Raji (cell line): ENCODE results near the gene MTUS2.
A peak's percentile ranks its signal among the peaks of the same experiment; 100 is the strongest.

Experiments used
- POLR2A ChIP-seq: IDR thresholded peaks from 2 replicates; pipeline ENCODE4 v1.6.1; 2011; ENCODE audit warnings: low read depth, low read length, control low read depth; ENCODE audit not compliant: insufficient read depth

Gene MTUS2

DNA sequence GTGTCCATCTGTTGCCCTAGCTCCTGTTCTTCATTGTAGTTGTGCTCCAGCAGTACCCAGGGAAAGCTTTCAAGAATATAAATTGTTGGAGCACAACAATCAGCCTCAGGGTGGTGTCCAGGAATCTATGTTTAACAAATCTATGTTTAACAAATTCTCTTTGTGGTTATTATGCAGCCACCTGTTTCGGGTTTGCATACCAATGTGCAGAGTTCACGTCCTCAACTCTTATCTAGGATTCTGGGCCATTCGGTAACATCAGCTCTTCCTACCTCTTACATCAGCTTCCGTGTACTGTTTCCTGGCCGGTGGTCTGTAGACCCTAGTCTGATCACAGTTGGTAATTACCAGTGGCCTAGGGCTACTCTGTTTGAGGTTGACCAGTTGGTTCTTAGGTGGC lies 17.0 kb downstream of the MTUS2 start:
- TF ChIP-seq POLR2A = no peak

DNA sequence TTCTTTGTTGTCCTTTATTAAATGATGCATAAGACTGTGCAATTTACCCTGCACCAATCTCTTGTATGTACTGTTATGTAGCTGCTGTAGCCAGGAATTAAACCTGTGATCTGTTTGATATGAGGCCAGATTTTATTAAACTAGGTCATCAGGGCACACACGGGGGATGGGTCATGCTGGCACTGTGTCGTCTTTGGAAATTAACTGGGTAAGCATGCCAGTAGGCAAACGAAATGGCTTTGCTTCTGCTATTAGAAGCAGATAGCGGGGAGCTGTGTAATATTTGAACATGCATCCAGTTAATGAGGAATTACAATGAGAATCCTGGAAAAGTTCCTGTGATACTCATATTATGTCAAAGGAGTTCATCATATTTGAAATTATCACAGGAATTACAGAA lies 23.5 kb downstream of the MTUS2 start:
- TF ChIP-seq POLR2A = no peak

DNA sequence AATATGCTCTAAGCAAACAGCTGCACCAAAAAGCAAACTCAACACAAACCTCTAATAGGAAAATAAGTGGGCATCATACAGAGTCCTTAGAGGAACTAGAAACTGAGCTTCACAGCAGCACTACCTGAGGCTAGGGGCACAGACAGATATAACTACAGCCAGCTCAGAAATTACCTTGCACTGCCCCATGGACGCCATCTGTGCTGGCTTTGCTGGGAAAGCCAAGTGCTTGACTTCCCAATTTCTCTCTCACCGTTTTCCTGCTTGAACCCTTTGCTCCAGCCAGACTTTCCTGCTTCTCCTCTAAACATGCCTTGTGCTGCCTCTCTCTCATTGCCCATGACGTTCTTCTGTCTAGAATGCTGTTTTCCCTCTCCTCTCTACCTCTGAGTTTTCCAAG lies 29.3 kb downstream of the MTUS2 start:
- TF ChIP-seq POLR2A = 0 out of 2 replicates have a peak, but pooled peaks have one; percentile 12

DNA sequence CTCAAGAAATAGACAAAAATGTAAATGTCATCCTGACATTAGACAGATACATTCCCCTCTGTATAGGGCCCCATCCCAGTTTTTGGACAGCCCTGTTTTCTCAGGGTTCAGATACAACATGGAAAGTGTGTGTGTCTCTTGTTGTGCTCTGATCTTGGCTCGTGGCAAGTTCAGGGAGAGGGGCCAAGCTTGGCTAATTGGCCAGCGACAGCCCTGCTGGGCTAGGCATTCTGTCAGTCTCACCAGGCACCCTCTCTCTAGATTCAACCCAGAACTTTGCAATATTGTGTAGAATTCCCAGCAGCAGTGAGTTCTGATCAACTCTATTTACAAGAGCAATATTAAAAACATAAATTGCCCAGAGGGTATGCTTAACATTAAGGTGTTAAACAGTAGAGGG lies 30.1 kb downstream of the MTUS2 start:
- TF ChIP-seq POLR2A = no peak

DNA sequence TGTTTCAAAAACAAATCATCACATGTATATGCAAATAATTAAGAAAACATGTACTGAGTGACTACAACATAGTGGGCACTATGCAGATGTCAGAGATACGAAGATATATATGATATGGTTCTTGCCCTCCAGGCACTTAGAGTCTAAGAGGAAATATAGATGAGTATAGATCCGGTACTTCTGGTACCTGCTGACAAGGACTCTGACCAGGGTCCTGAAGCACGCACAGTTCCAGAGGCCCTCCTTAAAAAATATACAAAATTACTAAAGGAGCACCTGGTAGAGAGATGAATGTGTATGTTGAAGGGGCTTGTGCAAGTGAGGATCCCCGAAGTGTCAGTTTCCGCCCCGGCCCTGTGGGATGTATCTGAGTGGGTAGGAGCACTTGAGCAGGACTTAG lies 31.3 kb downstream of the MTUS2 start:
- TF ChIP-seq POLR2A = no peak

DNA sequence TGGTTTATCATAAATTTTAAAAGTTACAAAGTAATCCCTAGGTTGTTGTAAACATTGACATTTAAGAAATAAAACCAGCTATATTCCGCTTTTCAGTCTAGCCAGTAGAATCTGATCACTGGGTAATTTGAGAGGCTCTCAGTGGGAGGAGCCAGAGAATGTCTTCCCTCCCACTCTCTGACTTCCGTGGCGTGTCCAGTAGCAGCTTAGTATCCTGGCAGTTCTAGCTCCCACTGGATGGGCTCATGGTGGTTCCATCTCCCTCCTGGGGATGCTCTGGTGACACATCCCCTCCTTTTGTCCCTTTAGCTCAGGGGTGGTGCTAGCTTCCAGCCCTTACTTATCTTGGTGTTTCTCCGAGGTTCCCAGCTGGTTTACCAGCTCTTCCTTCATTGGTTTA lies 34.5 kb downstream of the MTUS2 start:
- TF ChIP-seq POLR2A = no peak

DNA sequence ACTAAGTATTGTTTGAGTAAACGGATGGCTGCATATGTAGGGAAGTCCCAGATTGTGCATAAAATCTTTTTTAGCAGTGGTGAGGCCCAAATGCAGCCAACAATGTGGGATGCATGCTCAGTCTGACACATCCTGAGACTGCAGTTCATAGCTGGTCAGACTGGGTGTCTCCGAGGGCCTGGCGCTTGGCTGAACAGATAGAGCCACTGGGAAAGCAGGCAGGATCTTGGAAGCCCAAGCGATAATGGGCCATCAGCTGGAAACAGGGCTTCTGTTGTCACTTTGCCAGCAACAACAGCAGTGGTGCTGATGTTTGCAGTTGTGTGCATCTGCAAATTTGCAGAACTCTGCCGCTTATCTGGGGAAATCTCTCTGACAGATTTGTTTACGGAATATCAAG lies 36.1 kb downstream of the MTUS2 start:
- no peak for TF ChIP-seq POLR2A

DNA sequence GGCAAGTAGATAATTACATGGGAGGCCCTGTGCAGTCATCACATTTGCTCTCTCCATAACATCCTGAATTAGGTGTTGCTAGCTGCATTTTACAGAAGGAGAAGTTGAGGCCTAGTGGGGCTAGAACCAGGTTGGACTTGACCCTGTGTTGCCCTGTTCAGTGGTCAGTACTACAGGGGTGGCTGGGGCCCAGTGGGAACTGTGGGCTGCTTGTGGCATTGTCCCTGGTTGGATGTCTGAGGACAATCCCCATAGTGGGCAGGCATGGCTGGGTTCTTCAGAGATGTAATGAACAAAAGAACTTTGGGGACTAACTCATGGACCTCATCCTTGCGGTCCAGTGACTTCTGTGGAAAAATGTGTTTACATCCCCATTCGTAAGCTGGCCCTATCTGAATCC lies 38.9 kb downstream of the MTUS2 start:
- TF ChIP-seq POLR2A = no peak

DNA sequence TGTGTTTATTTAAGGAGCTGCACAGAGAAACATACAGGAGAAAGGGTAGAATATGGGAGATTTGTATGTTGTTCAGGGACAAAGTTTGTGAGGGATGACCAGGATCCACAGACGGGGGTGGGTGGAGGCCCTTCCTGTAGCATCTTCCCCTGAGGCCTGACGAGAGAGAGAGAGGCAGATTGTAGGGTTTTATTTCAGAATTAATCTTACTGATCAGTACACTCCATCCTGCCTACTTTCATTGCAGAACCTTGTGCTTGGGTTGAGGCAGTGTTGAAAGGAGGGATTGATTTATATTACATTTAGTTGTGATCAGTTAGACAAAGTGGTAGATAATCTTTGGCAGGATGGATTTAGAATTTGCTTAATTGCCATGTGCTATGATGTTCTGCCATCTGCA lies 39.6 kb downstream of the MTUS2 start:
- TF ChIP-seq POLR2A = no peak

DNA sequence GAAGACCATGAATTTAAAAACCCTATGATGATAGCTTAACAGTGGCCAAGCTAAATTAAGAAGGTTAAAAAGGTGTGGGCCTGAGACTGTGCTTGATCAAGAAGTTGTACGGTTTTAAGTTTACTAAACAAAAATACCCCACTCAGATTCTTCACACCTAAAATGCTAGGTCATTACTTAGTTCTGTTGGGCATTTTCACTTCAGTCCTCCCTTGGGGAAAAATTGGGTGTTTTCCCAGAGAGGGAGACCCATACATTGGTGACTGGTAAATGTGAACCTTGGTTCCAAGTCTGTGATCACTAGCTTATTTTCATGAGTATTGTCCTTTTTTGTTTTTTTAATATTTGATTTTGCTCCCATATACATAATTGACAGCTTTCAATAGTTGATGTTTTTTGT lies 44.4 kb downstream of the MTUS2 start:
- no peak for TF ChIP-seq POLR2A

DNA sequence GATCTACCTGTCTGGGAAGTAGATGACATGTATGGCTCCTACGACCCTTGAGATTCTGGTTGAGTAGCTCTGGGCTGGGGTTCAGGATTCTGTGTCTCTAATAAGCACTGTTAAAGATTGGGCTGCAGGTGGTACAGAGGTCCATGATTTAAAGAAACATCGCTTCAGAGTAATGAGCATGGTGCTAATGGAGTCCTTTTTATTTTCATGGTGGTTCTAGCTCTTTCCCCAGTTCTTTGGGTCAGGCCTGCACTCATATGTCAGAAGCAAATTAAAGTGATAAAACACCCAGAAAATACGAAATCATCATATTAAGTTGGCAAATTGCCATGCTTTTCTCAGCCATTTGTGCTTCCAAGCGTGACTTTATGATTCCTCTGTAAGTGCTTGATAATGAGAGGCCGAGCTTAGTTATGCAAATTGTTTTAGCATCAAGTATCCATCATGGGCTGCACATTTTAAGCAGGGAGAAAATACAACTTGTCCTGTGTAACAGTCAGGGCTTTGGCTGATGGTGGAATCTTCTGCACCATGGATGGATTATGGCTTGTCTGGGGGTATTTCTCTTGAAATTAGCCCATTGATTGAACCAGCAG lies 45.1 kb downstream of the MTUS2 start:
- TF ChIP-seq POLR2A = no peak

DNA sequence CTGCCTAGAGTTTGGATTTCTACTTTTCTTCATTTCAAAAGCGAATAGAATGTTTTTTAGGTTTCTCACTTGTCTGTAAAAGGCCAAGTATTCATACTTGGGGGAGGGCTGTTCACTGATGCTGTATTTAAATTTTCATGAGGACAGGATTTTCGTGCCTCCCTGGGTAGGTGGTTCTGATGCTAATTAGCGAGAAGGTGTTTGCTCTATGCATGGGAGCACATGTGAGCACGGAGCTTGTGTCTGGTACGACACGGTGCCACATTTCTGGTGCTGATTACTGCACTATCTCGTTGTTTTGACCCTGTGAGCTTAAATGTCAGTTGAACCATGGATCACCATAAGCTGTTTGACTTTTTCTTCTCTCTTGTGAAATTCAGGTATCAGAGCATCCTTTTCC lies 45.8 kb downstream of the MTUS2 start:
- no peak for TF ChIP-seq POLR2A

DNA sequence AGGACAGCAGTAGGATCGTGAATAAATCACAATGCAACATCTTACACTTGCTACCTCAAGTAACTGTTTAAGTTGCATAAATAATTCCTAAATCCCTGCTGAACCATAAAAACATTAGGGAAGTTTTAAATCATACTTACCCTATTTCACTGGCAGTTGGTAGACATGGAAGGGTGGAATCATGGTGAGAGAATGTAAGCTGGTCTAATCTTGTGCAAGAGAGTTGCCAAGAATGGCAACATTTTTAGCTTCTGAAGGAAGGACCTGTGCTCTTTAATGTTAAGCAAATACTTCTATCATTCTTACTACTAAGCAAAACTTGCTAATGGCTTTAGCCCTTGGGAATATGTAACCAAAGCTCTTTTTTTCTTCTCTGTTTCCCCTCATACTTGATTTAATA lies 46.8 kb downstream of the MTUS2 start:
- TF ChIP-seq POLR2A = no peak

DNA sequence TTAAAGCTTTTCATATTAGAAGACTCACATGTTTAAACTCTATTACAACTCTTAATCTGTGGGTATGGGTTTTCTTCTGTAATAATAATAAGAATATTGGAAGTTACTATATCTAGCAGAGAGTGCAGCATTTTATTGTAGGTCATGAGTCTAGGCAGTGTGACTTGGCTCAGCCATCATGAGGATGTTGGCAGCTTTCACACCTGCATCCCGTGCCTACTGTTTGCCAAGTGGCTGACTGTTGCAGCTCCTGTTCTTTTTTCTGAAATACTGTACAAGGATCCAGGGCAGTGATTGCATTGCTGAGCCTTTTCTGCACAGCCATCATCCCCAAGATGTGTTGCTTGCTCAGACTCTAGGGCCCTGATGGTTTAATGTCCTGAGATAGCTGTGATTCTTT lies 47.4 kb downstream of the MTUS2 start:
- TF ChIP-seq POLR2A = no peak

DNA sequence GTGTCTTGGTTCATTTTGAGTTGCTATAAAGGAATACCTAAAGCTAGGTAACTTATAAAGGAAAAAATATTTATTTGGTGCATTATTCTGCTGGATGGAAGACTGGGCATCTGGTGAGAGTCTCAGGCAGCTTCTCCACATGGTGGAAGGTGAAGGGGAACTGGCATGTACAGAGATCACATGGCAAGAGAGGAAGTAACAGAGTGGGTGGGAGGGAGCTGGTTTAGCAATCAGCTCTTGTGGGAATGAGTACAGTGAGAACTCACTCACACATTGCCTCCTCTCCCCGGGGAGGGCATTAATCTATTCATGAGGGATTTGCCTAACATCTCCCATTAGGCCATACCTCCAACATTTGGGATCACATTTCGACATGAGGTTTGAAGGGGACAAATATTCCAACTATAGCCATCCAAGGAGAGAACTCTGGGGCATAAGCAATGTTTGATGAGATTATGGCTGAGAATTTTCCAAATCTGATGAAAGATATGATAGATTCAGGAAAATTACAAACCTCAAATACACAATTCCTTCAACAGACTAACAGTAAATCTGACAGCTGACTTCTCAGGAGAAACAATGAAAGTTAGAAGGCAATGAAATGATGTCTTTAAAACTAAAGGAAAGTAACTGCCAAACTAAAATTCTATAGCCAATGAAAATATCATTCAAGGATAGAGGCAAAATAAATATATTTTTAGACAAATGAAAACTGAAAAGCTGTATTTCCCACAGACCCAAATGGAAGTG lies 52.5 kb downstream of the MTUS2 start:
- no peak for TF ChIP-seq POLR2A

DNA sequence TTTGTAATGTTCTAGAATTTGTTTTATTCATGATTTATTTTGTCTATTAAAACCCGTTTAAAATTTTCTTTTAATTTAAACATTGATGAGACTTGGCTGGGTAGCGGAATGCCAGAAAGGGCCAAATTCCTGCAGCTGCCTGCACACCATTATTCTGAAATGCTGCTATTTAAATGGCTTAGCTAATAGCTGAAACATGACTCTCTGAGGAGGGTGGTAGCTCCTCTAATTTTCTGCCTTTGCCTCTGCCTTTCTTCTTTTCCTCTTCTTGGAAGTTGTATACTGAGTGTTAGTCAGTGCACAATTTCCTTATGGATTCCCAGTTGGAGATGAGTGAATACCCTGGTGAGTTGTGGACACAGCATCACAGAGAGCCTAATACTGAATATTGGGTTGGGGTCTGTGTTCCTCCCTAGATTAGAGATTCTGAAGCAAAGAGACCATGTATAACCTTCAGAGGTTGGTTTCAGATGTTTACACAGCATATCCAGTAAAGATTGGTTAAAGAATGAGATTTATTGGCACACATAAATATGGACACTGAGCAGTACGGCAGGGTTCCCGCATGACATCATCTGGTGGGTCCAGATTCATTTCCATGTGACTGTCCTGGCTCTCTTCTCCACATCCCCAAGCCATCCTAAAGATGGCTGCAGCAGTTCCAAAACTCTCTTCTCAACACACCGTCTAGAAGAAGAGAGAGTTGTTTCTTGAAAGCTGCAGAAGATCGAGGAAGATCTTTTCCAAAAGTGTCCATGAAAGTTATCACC lies 55.9 kb downstream of the MTUS2 start:
- no peak for TF ChIP-seq POLR2A

DNA sequence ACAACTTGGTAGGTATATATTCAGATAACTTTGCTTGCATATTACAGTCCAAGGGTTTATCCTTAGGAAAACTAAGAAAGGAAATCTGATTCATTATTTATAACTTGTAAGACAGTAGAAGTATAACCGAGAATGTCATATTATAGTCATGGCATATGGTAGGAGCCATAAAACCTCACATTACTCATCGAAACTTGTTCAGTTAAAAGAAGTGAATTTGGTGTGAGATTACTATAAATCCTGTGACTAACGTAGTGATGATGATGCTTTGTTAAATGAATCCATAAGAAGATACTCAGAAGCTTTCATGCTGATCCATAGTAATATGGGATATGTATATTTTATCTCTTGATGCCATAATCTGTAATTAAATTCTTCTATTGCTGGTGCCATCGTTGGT lies 57.3 kb downstream of the MTUS2 start:
- TF ChIP-seq POLR2A = no peak

DNA sequence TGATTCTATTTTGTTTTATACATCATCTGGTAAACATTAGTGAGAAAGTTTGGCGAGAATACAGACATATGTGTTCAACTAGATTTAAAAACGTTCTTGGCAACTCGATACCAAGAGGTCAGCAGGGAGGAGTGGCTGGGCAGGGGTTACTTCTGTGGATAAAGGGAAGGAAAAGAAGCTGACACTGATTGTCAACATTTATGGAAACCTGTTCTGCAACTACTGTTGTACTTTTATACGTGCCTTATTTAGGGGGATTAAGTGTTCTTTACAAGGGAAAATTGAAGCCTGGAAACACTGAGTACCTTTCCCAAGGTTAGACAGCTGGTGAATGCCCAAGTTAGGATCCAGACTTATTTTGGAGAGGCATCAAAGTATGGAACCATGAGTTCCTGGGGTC lies 65.0 kb downstream of the MTUS2 start:
- no peak for TF ChIP-seq POLR2A
